K562 (cell line): ENCODE measurements around the gene PPP1R10. TPM values are rescaled to one million over a fixed set of nuclear protein-coding genes. Genes with fewer than 3 reads are reported as not detected.

Source experiments
- ARID4B ChIP-seq: sonication (generic); formaldehyde crosslinking; IDR thresholded peaks from 2 replicates; pipeline ENCODE4 v1.8.0; 2022; ENCODE audit warnings: mild to moderate bottlenecking, missing genetic modification reagents
- CBFB ChIP-seq: sonication (generic); formaldehyde crosslinking; IDR thresholded peaks from 2 replicates; pipeline ENCODE4 v1.4.0; 2020; ENCODE audit warnings: mild to moderate bottlenecking, missing genetic modification reagents
- E2F6 ChIP-seq, 2 experiments: IDR thresholded peaks; 2 replicates each; pipeline ENCODE4 v1.6.1; 2011; ENCODE audit warnings: borderline replicate concordance in 1 of 2, control low read depth in 1 of 2, low read depth in 1 of 2, low read length in 1 of 2, mild to moderate bottlenecking in 1 of 2, mixed read lengths in 1 of 2, moderate library complexity in 1 of 2; ENCODE audit not compliant: insufficient read depth in 1 of 2, insufficient read length in 1 of 2, poor library complexity in 1 of 2, severe bottlenecking in 1 of 2; ENCODE audit errors: extremely low read depth in 1 of 2
- ETS1 ChIP-seq: conservative IDR thresholded peaks from 2 replicates; pipeline ENCODE4 v1.6.1; 2011; ENCODE audit warnings: low read depth, mild to moderate bottlenecking, low read length; ENCODE audit not compliant: control insufficient read depth
- KLF13 ChIP-seq: fragments of 450-650 bp; IDR thresholded peaks from 2 replicates; pipeline ENCODE4 v1.6.1; 2016; ENCODE audit warnings: missing genetic modification characterization, low read depth, mild to moderate bottlenecking, missing compliant biosample characterization, moderate library complexity, borderline replicate concordance
- MIER1 ChIP-seq: fragments of 450-650 bp; IDR thresholded peaks from 2 replicates; pipeline ENCODE4 v1.6.1; 2016; ENCODE audit warnings: antibody characterized with exemption, mild to moderate bottlenecking, low read depth
- MTA1 ChIP-seq: fragments of 450-650 bp; IDR thresholded peaks from 2 replicates; pipeline ENCODE4 v1.6.1; 2017; ENCODE audit warnings: borderline replicate concordance
- NONO ChIP-seq, 2 experiments: fragments of 200-400 bp in 1 of 2; fragments of 450-650 bp in 1 of 2; formaldehyde crosslinking in 1 of 2; IDR thresholded peaks; 2 replicates each; pipeline ENCODE4 v1.6.1; 2017; ENCODE audit warnings: low read depth in 2 of 2, mild to moderate bottlenecking in 2 of 2, moderate library complexity in 2 of 2, low read length in 1 of 2
- PHF8 ChIP-seq: fragments of 200-600 bp; sonication (generic); IDR thresholded peaks from 2 replicates; pipeline ENCODE4 v1.6.1; 2012; ENCODE audit warnings: mixed run types, mild to moderate bottlenecking, inconsistent platforms, low read length, moderate library complexity, borderline replicate concordance
- ZBTB1 ChIP-seq: sonication (generic); formaldehyde crosslinking; IDR thresholded peaks from 2 replicates; pipeline ENCODE4 v1.8.1; 2023; ENCODE audit warnings: missing genetic modification reagents, low read depth, mild to moderate bottlenecking, borderline replicate concordance
- ZBTB12 ChIP-seq: fragments of 250-450 bp; sonication (Bioruptor Pico); IDR thresholded peaks from 2 replicates; pipeline ENCODE4 v1.4.0; 2020
- ZBTB49 ChIP-seq: sonication (generic); formaldehyde crosslinking; IDR thresholded peaks from 2 replicates; pipeline ENCODE4 v1.8.0; 2022; ENCODE audit warnings: missing genetic modification reagents, mild to moderate bottlenecking, borderline replicate concordance
- ZNF143 ChIP-seq: sonication (generic); formaldehyde crosslinking; IDR thresholded peaks from 2 replicates; pipeline ENCODE4 v1.9.0; 2022; ENCODE audit warnings: mild to moderate bottlenecking, missing genetic modification reagents
- ZNF740 ChIP-seq, 3 experiments: fragments of 200-800 bp in 1 of 3; sonication (Bioruptor generic) in 1 of 3; sonication (generic) in 1 of 3; formaldehyde crosslinking in 1 of 3; IDR thresholded peaks; 2 replicates each; pipeline versions ENCODE4 v1.6.1 to v1.8.0; 2016 to 2022; ENCODE audit warnings: mild to moderate bottlenecking in 2 of 3, missing compliant biosample characterization in 2 of 3, missing genetic modification characterization in 2 of 3, missing genetic modification reagents in 1 of 3
- polyA plus RNA-seq, 8 experiments: library from polyadenylated mRNA; depleted of rRNA in 4 of 8; stranded (reverse) in 5 of 8; unstranded in 3 of 8; fragments of >200 nt; fragmentation: Nextera tagmentation in 2 of 8; fragmentation: Illumina TruSeq in 1 of 8; extraction: Ambion mirVana in 2 of 8; extraction: Trizol in 1 of 8; gene quantifications; 2 replicates each; pipeline versions ENCODE4 v1.2.1 to v1.2.3, GENCODE V29; 2011 to 2014; ENCODE audit warnings: inconsistent platforms in 1 of 8, missing spikeins in 1 of 8
- total RNA-seq, 7 experiments: library from RNA; depleted of rRNA in 6 of 7; stranded (reverse); fragments of >200 nt in 6 of 7; fragmentation: Illumina TruSeq in 2 of 7; extraction: Trizol in 2 of 7; gene quantifications; 2 replicates each; pipeline versions ENCODE4 v1.2.1 to v1.2.3, GENCODE V29; 2011 to 2021; ENCODE audit warnings: low replicate concordance in 1 of 7

PPP1R10 gene
- total and polyA plus RNA-seq, 9 of the 15 experiments (the other 6 are each of a cell fraction or from before 2014, with no cell fraction given) = 14.1 to 65.5 (median 32.6) TPM

GRCh38 chr6:30555816-30556065 lies 61.3 kb downstream of the PPP1R10 start (continued):
- TF ChIP-seq ETS1 (peak; percentile 35; the same call in 1 of the 2 replicates), PHF8 (0 out of 2 replicates have a peak, but pooled peaks have one; percentile 40), ARID4B (peak; percentile 96), ZBTB49 (CRISPR knock-in tag) (no peak), ZNF740 (CRISPR knock-in tag; IDR thresholded peaks at IDR 0.05) (peak; percentile 89), ZNF740 (tag; IDR thresholded peaks at IDR 0.05) (peak in 1 of 2 experiments; percentile 84; a peak in 2 of 4 replicates), NONO (IDR thresholded peaks at IDR 0.05; ENCODE audit: low read depth in 2 of 2, low read length in 1 of 2) (peak in 1 of 2 experiments; percentile 79; a peak in 2 of 4 replicates), ZBTB12 (CRISPR knock-in tag) (no peak), ZNF143 (peak; percentile 47; the same call in 1 of the 2 replicates), E2F6 (IDR thresholded peaks at IDR 0.05; ENCODE audit: borderline replicate concordance in 1 of 2, extremely low read depth in 1 of 2, insufficient read depth in 1 of 2, insufficient read length in 1 of 2, low read depth in 1 of 2, low read length in 1 of 2, poor library complexity in 1 of 2, severe bottlenecking in 1 of 2) (no peak), KLF13 (tag) (peak; percentile 75; the same call in 1 of the 2 replicates), ZBTB1 (CRISPR knock-in tag) (0 out of 2 replicates have a peak, but pooled peaks have one; percentile 22), MTA1 (no peak), CBFB (CRISPR knock-in tag) (0 out of 2 replicates have a peak, but pooled peaks have one; percentile 42), MIER1 (no peak)
